Colonic mucosa (tissue), 4 donors: Measurements from ENCODE around the gene CITED4. TPM values are rescaled to one million over a fixed set of nuclear protein-coding genes. Genes with fewer than 3 reads are reported as not detected.

Experiments used
- DNase-seq: peaks from one replicate; pipeline ENCODE4 v3.0.0-alpha.2; 2020
- H3K27ac ChIP-seq: fragments of 200-600 bp; one replicate; pipeline ENCODE4 v1.8.0; 2021
- H3K27me3 ChIP-seq: fragments of 200-600 bp; one replicate; pipeline ENCODE4 v1.8.0; 2021
- H3K36me3 ChIP-seq: fragments of 200-600 bp; one replicate; pipeline ENCODE4 v1.8.0; 2021
- H3K4me1 ChIP-seq: fragments of 200-600 bp; one replicate; pipeline ENCODE4 v1.8.0; 2021; ENCODE audit warnings: mild to moderate bottlenecking
- H3K4me3 ChIP-seq: fragments of 200-600 bp; one replicate; pipeline ENCODE4 v1.8.0; 2021
- H3K9ac ChIP-seq, 2 donors: one replicate each; pipeline ENCODE4 v1.7.0; 2013; ENCODE audit warnings: control low read depth in 2 of 2, low read depth in 2 of 2, low read length in 2 of 2
- H3K9me3 ChIP-seq: fragments of 200-600 bp; one replicate; pipeline ENCODE4 v1.8.0; 2021
- CTCF ChIP-seq: fragments of 200-600 bp; IDR thresholded peaks from one replicate; pipeline ENCODE4 v1.8.0; 2022; ENCODE audit warnings: antibody characterized with exemption, mild to moderate bottlenecking
- intact Hi-C: fragments of 100-400 bp; cut with DNase I; formaldehyde crosslinking; loops from one replicate; pipeline ENCODE4 v1.14.1; 2022
- total RNA-seq, 2 donors: library from RNA; stranded (reverse); fragmentation: NEBNext Ultra II Directional in 1 of 2; extraction: Animal tissue kit (Norgen Biotek cat#: 25700) in 1 of 2; gene quantifications; one replicate each; pipeline ENCODE4 v1.2.1, GENCODE V29; 2021
- donor health status: healthy.
- donor health status: DM: no; HTN: no; CAD: no.
- donor health status: DM: no; HTN: no; CAD: no.

CITED4 gene
- total RNA-seq, 2 donors from 2014 or later: 3.4 to 5.8 TPM

GRCh38 chr1:40841602-40842001, 20.6 kb downstream of the CITED4 start:
- Histone ChIP-seq H3K4me1 (no peaks in the 10 kb centered on the region), H3K36me3 (no peaks in the 10 kb centered on the region), H3K27ac (no peak overlapping the region), H3K27me3 (no peaks in the 10 kb centered on the region), H3K9me3 (no peaks in the 10 kb centered on the region), H3K9ac (no peak overlapping the region), H3K4me3 (no peak overlapping the region)
- no peak for TF ChIP-seq CTCF
- no peak for DNase-seq
- intact Hi-C loops: loop anchor here (10.0 kb wide), 1 partner anchor 167 kb away; no protein-coding TSS in a partner anchor

GRCh38 chr1:40840526-40841323, 21.4 kb downstream of the CITED4 start:
- Histone ChIP-seq H3K9me3 (no peaks in the 10 kb centered on the region), H3K9ac (no peak overlapping the region), H3K36me3 (no peaks in the 10 kb centered on the region), H3K4me1 (no peaks in the 10 kb centered on the region), H3K27ac (no peak overlapping the region), H3K27me3 (no peaks in the 10 kb centered on the region), H3K4me3 (no peak overlapping the region)
- no peak for DNase-seq
- no peak for TF ChIP-seq CTCF
- intact Hi-C loops: loop anchor here (10.0 kb wide), 1 partner anchor 166 kb away; no protein-coding TSS in a partner anchor

GRCh38 chr1:40839943-40840335, 22.2 kb downstream of the CITED4 start:
- no peak overlapping the region for H3K27ac ChIP-seq
- no peak for TF ChIP-seq CTCF
- no peaks in the 10 kb centered on the region for H3K9me3 ChIP-seq
- no peak for DNase-seq
- H3K27me3 ChIP-seq: no peaks in the 10 kb centered on the region
- no peak overlapping the region for H3K4me3 ChIP-seq
- intact Hi-C loops: loop anchor here (10.0 kb wide), 1 partner anchor 165 kb away; no protein-coding TSS in a partner anchor
- H3K36me3 ChIP-seq: no peaks in the 10 kb centered on the region
- H3K4me1 ChIP-seq: no peaks in the 10 kb centered on the region
- no peak overlapping the region for H3K9ac ChIP-seq

GRCh38 chr1:40838980-40839942, 22.9 kb downstream of the CITED4 start:
- no peak for DNase-seq
- no peaks in the 10 kb centered on the region for H3K27me3 ChIP-seq
- H3K4me1 ChIP-seq: no peaks in the 10 kb centered on the region
- no peak overlapping the region for H3K4me3 ChIP-seq
- intact Hi-C loops: no loop called here
- H3K27ac ChIP-seq: no peak overlapping the region
- no peaks in the 10 kb centered on the region for H3K36me3 ChIP-seq
- no peak for TF ChIP-seq CTCF
- H3K9me3 ChIP-seq: no peaks in the 10 kb centered on the region
- H3K9ac ChIP-seq: no peak overlapping the region
